Cardiac fibroblast (primary cell): ENCODE data around the gene EPHB1.

Experiments used
- DNase-seq, 2 donors: peaks; one replicate each; pipeline versions ENCODE4 v3.0.0 to v3.0.0-alpha.2; 2010; ENCODE audit warnings: low read depth in 2 of 2
- H3K4me3 ChIP-seq, 2 donors: replicated peaks in 1 of 2; 1 replicate in 1 of 2; 2 replicates in 1 of 2; pipeline ENCODE4 v1.5.1; 2011; ENCODE audit warnings: low read depth in 2 of 2, low read length in 2 of 2, mild to moderate bottlenecking in 2 of 2, moderate library complexity in 1 of 2
- TF ChIP-seq, protein P1 (sequence below): IDR thresholded peaks from one replicate; pipeline ENCODE4 v1.5.1; 2011; ENCODE audit warnings: low read depth, mild to moderate bottlenecking, low read length, inconsistent platforms

Gene EPHB1

DNA sequence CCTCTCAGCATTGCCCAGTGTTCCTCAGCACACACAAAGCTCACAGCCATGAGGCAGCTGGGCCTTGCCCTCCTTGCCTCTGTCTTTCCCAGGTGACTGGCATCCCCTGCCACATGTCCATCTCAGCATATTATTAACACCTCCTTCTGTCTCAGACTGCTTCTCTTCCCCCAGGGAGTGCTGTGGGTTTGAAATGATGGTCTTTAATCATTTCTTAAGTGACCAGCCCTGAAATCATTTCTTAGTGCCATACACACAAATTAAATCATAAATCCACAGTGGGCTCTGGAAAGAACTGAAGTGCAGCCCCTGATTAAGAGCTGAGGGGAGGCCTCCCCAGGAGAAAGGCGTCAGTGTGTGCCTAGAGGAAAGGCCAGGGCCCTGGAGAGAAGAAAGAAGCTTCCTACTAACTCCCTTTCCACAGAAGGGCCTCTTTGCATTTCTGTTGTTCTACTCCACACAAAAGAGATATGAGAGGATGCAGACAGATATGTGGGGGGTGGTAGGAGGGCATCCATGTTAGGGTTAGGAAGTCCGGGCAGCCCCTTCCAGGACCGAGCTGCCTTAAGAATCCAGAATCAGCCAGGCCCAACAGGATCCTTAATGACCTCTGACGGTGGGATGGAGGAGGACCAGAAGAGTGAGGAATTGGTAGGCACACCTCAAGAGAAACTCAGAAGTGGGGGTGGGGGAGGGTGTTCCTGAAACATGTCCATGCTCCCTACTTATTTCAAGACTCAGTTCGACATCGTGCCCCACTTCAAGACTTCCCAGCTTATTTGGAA lies 290.8 kb downstream of the EPHB1 start:
- TF ChIP-seq, protein P1, sequence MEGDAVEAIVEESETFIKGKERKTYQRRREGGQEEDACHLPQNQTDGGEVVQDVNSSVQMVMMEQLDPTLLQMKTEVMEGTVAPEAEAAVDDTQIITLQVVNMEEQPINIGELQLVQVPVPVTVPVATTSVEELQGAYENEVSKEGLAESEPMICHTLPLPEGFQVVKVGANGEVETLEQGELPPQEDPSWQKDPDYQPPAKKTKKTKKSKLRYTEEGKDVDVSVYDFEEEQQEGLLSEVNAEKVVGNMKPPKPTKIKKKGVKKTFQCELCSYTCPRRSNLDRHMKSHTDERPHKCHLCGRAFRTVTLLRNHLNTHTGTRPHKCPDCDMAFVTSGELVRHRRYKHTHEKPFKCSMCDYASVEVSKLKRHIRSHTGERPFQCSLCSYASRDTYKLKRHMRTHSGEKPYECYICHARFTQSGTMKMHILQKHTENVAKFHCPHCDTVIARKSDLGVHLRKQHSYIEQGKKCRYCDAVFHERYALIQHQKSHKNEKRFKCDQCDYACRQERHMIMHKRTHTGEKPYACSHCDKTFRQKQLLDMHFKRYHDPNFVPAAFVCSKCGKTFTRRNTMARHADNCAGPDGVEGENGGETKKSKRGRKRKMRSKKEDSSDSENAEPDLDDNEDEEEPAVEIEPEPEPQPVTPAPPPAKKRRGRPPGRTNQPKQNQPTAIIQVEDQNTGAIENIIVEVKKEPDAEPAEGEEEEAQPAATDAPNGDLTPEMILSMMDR, result no peak
- DNase-seq, result no peak
- H3K4me3 ChIP-seq, result no peak overlapping the region

DNA sequence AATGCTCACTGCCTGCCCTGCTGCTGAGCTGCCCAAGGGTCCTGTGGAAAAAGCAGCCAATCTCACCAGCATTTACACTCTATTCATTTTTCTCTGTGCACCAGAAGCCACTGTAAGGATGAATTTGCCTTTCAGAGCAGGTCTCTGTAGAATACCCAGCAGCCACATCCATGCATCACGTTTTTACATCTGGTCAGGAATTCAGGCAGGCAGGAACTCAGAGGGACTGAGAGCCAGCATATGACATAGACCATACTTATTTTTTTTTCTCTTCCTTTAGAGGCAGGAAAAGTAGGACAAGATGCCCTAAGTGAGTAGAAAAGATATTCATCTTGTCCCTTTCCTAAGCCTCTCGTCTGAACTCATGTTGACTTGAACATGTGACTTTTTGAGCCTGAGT lies 292.7 kb downstream of the EPHB1 start:
- no peak for DNase-seq

DNA sequence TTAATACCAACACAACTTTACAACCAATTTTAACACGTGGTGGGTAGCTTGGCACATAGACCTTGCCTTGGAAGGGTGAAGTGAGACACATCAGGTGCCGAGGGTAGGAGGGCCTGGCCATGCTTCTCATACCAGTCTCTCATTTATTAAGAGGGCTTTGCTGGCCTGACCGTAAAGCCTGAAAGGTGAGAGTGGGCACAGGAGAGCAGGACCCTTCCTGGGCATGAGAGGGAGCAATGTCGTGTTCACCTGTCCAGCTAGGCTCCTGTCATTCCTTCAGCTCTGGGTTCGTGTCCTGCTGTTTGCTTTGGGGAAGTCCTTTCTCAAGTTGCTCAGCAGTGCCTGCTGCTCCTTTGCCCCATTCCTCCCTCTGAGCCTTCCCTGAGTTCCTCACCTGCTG lies 294.4 kb downstream of the EPHB1 start:
- no peak overlapping the region for H3K4me3 ChIP-seq
- no peak for DNase-seq
- TF ChIP-seq, protein P1, result no peak

More for the DNA sequence above, 292.7 kb downstream of the EPHB1 start:
- TF ChIP-seq, protein P1, result no peak
- H3K4me3 ChIP-seq, result no peak overlapping the region

DNA sequence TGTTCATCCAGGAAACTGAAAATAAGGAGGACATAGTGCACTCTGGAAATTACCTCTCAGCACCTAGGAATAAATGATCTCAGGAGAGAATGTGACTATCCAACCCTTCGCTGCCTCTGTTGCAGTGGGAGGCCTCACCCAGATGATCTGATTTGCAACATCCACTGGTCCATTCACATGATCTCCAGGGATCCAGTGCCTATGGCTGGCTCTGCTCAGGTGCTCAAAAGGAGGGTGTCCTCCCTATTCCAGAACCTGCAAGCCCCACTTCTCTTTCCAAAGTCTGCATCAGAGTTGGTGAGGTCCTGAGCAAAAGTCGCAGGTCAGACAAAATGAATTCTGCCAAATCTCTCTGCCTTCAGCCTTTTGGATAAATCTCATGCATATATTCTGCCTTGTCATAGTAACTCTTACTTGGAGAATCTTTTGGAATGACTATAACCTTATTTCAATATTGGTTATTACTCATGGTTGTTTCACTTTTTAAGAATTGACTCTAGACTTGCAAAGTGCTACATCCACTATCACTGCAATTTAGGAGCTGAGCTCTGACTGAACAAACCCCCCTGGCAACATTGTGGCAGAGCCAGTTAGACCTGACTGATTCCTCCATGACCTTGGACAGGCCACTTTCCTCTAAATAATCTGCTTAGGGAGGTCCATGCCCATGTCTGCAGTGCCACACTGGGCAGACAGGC lies 295.1 kb downstream of the EPHB1 start:
- DNase-seq, result no peak
- TF ChIP-seq, protein P1, result no peak
- H3K4me3 ChIP-seq, result no peak overlapping the region

DNA sequence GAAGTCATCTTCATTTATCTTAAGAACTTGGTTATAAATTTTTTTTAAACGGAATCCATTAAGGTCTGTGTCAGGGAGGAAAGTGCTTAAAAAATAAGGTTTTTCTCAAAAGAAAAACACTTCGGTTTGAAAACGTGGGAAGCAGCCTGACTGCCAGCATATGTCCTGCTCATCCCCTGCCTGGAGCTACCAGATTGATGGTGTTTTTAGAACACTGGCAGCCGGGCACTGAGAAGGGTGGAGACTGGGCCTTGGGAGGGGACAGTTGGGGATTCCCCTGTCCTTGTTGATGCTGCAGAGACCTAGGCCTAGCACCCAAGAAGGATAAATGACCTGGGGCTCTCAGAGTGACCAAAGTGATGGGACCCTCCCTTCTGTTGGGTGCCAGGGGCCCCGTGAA lies 296.9 kb downstream of the EPHB1 start:
- TF ChIP-seq, protein P1, result no peak
- no peak overlapping the region for H3K4me3 ChIP-seq
- no peak for DNase-seq

DNA sequence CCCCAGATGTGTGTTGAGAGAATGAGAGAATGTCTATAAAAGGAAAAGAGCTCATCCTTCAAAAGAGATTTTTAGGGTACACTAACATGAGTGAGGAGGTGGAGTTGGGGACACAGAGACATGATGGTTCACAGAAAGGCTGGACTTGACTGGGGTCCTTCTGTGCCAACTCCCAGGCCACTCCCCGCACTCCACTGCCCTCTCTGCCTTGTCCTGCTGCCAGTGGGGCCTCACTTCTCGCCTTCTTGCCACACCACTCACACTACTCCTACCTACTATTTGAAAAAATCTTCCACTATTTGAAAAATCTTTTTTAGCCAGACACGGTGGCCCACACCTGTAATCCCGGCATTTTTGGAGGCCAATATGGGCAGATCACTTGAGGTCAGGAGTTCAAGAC lies 298.1 kb downstream of the EPHB1 start:
- no peak for DNase-seq
- H3K4me3 ChIP-seq, result no peak overlapping the region
- TF ChIP-seq, protein P1, result no peak
